Measurements from ENCODE around the gene MEIOSIN.

Gene MEIOSIN

GRCh38 chr19:45762870-45763631 is 29.8 kb downstream of the MEIOSIN start:
- no peak for TF ChIP-seq CTCF (IDR thresholded peaks at IDR 0.05; ENCODE audit: low read depth, low read length)
- H3K27ac ChIP-seq = no peak overlapping the region
- no peaks in the 10 kb centered on the region for H3K27me3 ChIP-seq (ENCODE audit: insufficient read depth, low read depth, severe bottlenecking)
- H3K9me3 ChIP-seq (ENCODE audit: severe bottlenecking) = no peaks in the 10 kb centered on the region
- no peak overlapping the region for H3K4me3 ChIP-seq (ENCODE audit: low read depth, low read length)
- no peaks in the 10 kb centered on the region for H3K36me3 ChIP-seq
- no peak for DNase-seq

GRCh38 chr19:45763691-45764294 is 30.6 kb downstream of the MEIOSIN start:
- H3K27ac ChIP-seq = no peak overlapping the region
- H3K27me3 ChIP-seq (ENCODE audit: insufficient read depth, low read depth, severe bottlenecking) = no peaks in the 10 kb centered on the region
- DNase-seq = no peak
- no peak for TF ChIP-seq CTCF (IDR thresholded peaks at IDR 0.05; ENCODE audit: low read depth, low read length)
- no peaks in the 10 kb centered on the region for H3K36me3 ChIP-seq
- H3K9me3 ChIP-seq (ENCODE audit: severe bottlenecking) = no peaks in the 10 kb centered on the region
- H3K4me3 ChIP-seq (ENCODE audit: low read depth, low read length) = no peak overlapping the region

- TF ChIP-seq CTCF (IDR thresholded peaks at IDR 0.05; ENCODE audit: low read depth, low read length) = no peak
- no peaks in the 10 kb centered on the region for H3K27me3 ChIP-seq (ENCODE audit: insufficient read depth, low read depth, severe bottlenecking)
- no peak overlapping the region for H3K27ac ChIP-seq
- no peaks in the 10 kb centered on the region for H3K36me3 ChIP-seq
- H3K9me3 ChIP-seq (ENCODE audit: severe bottlenecking) = no peaks in the 10 kb centered on the region
- H3K4me3 ChIP-seq (ENCODE audit: low read depth, low read length) = no peak overlapping the region
- no peak for DNase-seq
Observed at GRCh38 chr19:45764475-45764874, 31.2 kb downstream of the MEIOSIN start.

- no peak for TF ChIP-seq CTCF (IDR thresholded peaks at IDR 0.05; ENCODE audit: low read depth, low read length)
- H3K27me3 ChIP-seq (ENCODE audit: insufficient read depth, low read depth, severe bottlenecking) = no peaks in the 10 kb centered on the region
- DNase-seq = no peak
- H3K9me3 ChIP-seq (ENCODE audit: severe bottlenecking) = no peaks in the 10 kb centered on the region
- H3K27ac ChIP-seq = no peak overlapping the region
- H3K36me3 ChIP-seq = no peaks in the 10 kb centered on the region
- H3K4me3 ChIP-seq (ENCODE audit: low read depth, low read length) = no peak overlapping the region
Observed at GRCh38 chr19:45764945-45765701, 31.9 kb downstream of the MEIOSIN start.

GRCh38 chr19:45765702-45766295 is 32.6 kb downstream of the MEIOSIN start:
- H3K9me3 ChIP-seq (ENCODE audit: severe bottlenecking) = no peaks in the 10 kb centered on the region
- no peaks in the 10 kb centered on the region for H3K36me3 ChIP-seq
- TF ChIP-seq CTCF (IDR thresholded peaks at IDR 0.05; ENCODE audit: low read depth, low read length) = no peak
- H3K27ac ChIP-seq = no peak overlapping the region
- no peak overlapping the region for H3K4me3 ChIP-seq (ENCODE audit: low read depth, low read length)
- H3K27me3 ChIP-seq (ENCODE audit: insufficient read depth, low read depth, severe bottlenecking) = no peaks in the 10 kb centered on the region
- DNase-seq = no peak
